Subcutaneous adipose tissue (tissue), 4 donors: ENCODE measurements around the gene C9orf78. TPM values are rescaled to one million over a fixed set of nuclear protein-coding genes. Genes with fewer than 3 reads are reported as not detected.

Experiments used
- CTCF ChIP-seq: fragments of 450-650 bp; IDR thresholded peaks from one replicate; pipeline ENCODE4 v1.5.1; 2016; ENCODE audit warnings: low read depth, mild to moderate bottlenecking, control low read depth, antibody characterized with exemption, moderate library complexity
- total RNA-seq, 4 donors: library from RNA; depleted of rRNA; stranded (reverse); fragments of >200 nt; gene quantifications; one replicate each; pipeline ENCODE4 v1.1.0, GENCODE V29; 2016

The C9orf78 gene
- total RNA-seq, 4 donors from 2014 or later, result 37.8 to 105 (median 50.9) TPM

DNA sequence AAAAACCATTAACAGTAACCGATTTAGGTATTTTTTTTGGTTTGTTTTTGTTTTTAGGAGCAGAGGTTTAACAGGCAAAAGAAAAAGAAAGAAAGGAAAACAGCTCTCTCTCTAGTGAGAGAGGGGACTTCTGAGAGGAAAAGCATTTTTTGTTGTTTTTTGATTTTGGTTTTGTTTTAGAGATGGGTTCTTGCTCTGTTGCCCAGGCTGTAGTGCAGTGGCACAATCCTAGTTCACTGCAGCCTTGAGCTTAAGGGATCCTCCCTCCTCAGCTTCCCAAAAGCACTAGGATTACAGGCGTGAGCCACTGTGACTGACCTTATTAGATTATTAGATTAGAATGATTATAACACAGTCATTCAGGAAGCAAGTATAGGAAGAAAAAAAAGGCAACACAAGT, 10.3 kb upstream of the C9orf78 start:
- TF ChIP-seq CTCF, result no peak

DNA sequence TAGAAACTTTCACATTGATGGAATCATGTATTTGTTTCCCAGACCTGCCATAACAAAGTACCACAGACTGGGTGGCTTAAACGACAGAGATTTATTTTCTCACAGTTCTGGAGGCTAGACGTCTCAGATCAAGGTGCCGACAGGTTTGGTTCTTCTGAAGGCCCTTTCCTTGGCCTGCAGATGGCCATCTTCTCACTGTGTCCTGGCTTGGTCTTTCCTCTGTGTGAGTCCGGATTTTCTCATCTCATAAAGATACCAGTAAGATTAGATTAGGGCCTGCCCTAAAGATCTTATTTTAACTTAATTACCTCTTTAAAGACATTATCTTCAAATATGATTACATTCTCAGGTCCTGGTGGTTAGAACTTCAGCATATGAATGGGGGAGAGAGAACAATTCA, 6.0 kb upstream of the C9orf78 start:
- no peak for TF ChIP-seq CTCF

GRCh38 chr9:129840034-129840433, 5.0 kb upstream of the C9orf78 start:
- no peak for TF ChIP-seq CTCF

GRCh38 chr9:129839324-129840023, 4.4 kb upstream of the C9orf78 start:
- no peak for TF ChIP-seq CTCF

DNA sequence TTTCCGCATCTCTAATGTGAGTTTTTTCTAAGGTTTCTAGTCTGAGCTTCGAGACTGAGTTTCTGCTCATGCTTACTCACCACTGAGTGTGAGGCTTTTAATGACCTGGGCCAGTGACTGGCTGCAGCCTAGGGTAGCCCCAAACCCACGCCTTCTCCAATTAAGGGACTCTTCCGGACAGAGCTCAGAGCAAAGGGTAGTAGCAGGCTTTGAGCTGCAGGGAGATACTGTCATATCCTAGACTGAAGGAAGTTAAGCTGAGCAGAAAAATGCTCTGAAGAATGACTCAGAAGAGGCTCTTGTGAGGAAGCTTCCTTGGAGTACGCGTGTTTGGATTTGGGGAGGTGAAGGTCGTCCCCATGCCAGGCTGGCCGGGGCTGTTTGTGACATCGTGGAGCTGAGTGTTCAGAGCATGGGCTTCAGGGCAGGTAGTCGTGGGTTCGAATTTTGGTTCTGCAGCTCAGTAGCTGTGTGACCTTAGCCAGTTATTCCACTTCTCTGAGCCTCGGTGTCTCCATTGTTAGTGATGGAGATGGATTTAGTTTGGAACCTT, 3.7 kb upstream of the C9orf78 start:
- no peak for TF ChIP-seq CTCF

DNA sequence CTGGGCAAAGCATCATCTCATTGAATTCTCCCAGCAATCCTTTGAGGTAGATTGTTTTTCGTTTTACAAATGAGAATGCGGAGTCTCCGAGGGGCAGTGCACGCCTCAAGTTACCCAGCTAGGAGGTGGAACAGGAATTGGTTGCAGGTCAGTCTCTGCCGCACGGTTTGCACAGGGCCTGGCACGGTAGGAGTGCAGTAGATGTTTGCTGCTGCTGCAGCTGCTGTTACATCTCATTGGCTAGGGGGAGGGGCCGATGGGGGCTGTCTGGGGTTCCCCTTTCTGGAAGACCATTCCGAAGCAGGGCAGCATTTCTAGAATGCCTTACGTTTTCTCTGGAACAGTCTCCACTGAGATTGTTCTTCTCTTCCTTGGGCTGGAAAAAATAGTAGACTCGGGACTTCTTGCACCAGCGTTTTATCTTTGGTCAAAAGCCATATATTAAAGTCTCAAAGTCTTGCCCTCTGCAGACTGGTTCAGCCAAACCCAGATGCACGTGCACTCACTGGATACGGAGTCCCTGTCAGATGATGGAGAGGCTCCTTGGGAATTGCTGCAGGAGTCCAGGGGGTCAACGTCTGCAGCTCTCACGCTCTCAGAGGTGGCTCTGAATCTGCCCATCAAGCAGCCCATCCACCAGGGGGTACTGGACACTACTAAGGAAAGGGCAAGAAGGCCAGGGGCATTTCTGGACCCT, 1.4 kb upstream of the C9orf78 start:
- TF ChIP-seq CTCF, result no peak

DNA sequence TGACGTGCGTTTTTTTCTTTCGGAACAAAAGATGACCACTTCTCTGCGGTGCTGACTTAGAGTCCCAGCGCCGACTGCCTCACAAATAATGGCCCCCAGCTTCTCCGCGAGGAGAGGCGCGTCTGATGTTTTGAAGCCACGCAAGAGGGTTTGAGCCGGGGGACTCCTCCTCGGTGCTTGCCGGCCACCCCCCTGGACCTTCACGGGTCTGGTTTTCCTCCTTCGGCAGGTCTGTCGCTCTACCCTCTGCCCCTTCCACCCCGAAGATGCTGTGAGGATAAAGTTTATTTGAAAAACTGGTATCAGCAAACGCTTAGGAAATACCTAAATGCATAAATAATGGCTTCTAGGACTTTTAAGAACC, 767 bp upstream of the C9orf78 start:
- TF ChIP-seq CTCF, result no peak
